OCI-LY1 (cell line): Measurements from ENCODE around the gene MYO10.

ENCODE experiments used
- CTCF ChIP-seq: fragments of 200-600 bp; sonication (generic), shearing (Covaris generic); IDR thresholded peaks from 2 replicates; pipeline ENCODE4 v1.5.1; 2017; ENCODE audit warnings: mild to moderate bottlenecking, antibody characterized with exemption, low read length, moderate library complexity, mixed read lengths
- EZH2 ChIP-seq: fragments of 200-600 bp; sonication (generic), shearing (Covaris generic); IDR thresholded peaks from 2 replicates; pipeline ENCODE4 v1.8.0; 2017; ENCODE audit warnings: borderline replicate concordance, mixed run types, mild to moderate bottlenecking, antibody characterized with exemption, low read length, moderate library complexity, mixed read lengths

GRCh38 chr5:16808021-16808420 lies 128.1 kb downstream of the MYO10 start:
- no peak for TF ChIP-seq CTCF
- no peak for TF ChIP-seq EZH2
